ENCODE data around the gene FAM107B.

GRCh38 chr10:14749070-14749809, 25.5 kb downstream of the FAM107B start:
- TF ChIP-seq EZH2 (IDR thresholded peaks at IDR 0.05; ENCODE audit: insufficient read depth, poor library complexity, severe bottlenecking) (no peak), EZH2phosphoT487 (IDR thresholded peaks at IDR 0.05; ENCODE audit: insufficient read depth, low read depth) (no peak)

Data from GM23248 (cell line).